PFSK-1 (cell line): ENCODE results near the gene ZNF609.

ENCODE experiments used
- FOXP2 ChIP-seq: optimal IDR thresholded peaks from 2 replicates; pipeline ENCODE3; 2011; ENCODE audit warnings: borderline replicate concordance, control low read depth, inconsistent platforms; ENCODE audit not compliant: insufficient read depth; ENCODE audit errors: extremely low read length, extremely low read depth
- POLR2AphosphoS5 ChIP-seq: IDR thresholded peaks from 2 replicates; pipeline ENCODE4 v1.6.1; 2012; ENCODE audit warnings: low read depth, mild to moderate bottlenecking, control low read depth, low read length, moderate library complexity
- SIN3A ChIP-seq: IDR thresholded peaks from 2 replicates; pipeline ENCODE4 v1.6.1; 2012; ENCODE audit warnings: mild to moderate bottlenecking, low read length, moderate library complexity, borderline replicate concordance; ENCODE audit not compliant: insufficient read depth
- TAF1 ChIP-seq: IDR thresholded peaks from 2 replicates; pipeline ENCODE4 v1.6.1; 2012; ENCODE audit warnings: low read length, control low read depth, borderline replicate concordance; ENCODE audit not compliant: insufficient read depth
- TF ChIP-seq, protein P1 (sequence below), 2 experiments: IDR thresholded peaks; 2 replicates each; pipeline versions ENCODE4 v1.6.1 to v1.8.0; 2011 to 2012; ENCODE audit warnings: low read depth in 2 of 2, low read length in 2 of 2, control low read depth in 1 of 2, inconsistent platforms in 1 of 2, mild to moderate bottlenecking in 1 of 2, moderate library complexity in 1 of 2; ENCODE audit not compliant: insufficient read depth in 1 of 2

- TF ChIP-seq TAF1 (no peak), SIN3A (no peak), POLR2AphosphoS5 (no peak), FOXP2 (no peak)
- TF ChIP-seq, protein P1, sequence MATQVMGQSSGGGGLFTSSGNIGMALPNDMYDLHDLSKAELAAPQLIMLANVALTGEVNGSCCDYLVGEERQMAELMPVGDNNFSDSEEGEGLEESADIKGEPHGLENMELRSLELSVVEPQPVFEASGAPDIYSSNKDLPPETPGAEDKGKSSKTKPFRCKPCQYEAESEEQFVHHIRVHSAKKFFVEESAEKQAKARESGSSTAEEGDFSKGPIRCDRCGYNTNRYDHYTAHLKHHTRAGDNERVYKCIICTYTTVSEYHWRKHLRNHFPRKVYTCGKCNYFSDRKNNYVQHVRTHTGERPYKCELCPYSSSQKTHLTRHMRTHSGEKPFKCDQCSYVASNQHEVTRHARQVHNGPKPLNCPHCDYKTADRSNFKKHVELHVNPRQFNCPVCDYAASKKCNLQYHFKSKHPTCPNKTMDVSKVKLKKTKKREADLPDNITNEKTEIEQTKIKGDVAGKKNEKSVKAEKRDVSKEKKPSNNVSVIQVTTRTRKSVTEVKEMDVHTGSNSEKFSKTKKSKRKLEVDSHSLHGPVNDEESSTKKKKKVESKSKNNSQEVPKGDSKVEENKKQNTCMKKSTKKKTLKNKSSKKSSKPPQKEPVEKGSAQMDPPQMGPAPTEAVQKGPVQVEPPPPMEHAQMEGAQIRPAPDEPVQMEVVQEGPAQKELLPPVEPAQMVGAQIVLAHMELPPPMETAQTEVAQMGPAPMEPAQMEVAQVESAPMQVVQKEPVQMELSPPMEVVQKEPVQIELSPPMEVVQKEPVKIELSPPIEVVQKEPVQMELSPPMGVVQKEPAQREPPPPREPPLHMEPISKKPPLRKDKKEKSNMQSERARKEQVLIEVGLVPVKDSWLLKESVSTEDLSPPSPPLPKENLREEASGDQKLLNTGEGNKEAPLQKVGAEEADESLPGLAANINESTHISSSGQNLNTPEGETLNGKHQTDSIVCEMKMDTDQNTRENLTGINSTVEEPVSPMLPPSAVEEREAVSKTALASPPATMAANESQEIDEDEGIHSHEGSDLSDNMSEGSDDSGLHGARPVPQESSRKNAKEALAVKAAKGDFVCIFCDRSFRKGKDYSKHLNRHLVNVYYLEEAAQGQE (IDR thresholded peaks at IDR 0.05; ENCODE audit: insufficient read depth in 1 of 2, low read depth in 2 of 2, low read length in 2 of 2) = no peak
Measured at GRCh38 chr15:64713592-64713991, 253.2 kb downstream of the ZNF609 start.
